ENCODE data around the gene STK24.

Gene STK24

GRCh38 chr13:98509271-98510155 lies 67.4 kb downstream of the STK24 start:
- DNase-seq (ENCODE audit: low spot score): no peak

GRCh38 chr13:98508685-98509084 lies 68.2 kb downstream of the STK24 start:
- no peak for DNase-seq (ENCODE audit: low spot score)

- no peak for DNase-seq (ENCODE audit: low spot score)
These were observed 68.6 kb downstream of the STK24 start for GRCh38 chr13:98508280-98508679.

GRCh38 chr13:98507282-98507797 lies 69.6 kb downstream of the STK24 start:
- DNase-seq (ENCODE audit: low spot score): no peak

- no peak for DNase-seq (ENCODE audit: low spot score)
These were observed 70.1 kb downstream of the STK24 start for GRCh38 chr13:98506728-98507230.

- no peak for DNase-seq (ENCODE audit: low spot score)
These were observed 70.6 kb downstream of the STK24 start for GRCh38 chr13:98506322-98506721.

GRCh38 chr13:98505217-98505616 lies 71.7 kb downstream of the STK24 start:
- DNase-seq (ENCODE audit: low spot score): no peak

GRCh38 chr13:98504371-98504963 lies 72.4 kb downstream of the STK24 start:
- DNase-seq (ENCODE audit: low spot score): no peak

GRCh38 chr13:98504029-98504351 lies 72.9 kb downstream of the STK24 start:
- no peak for DNase-seq (ENCODE audit: low spot score)

- DNase-seq (ENCODE audit: low spot score): no peak
These were observed 73.5 kb downstream of the STK24 start for GRCh38 chr13:98503175-98504028.

- DNase-seq (ENCODE audit: low spot score): no peak
These were observed 75.9 kb downstream of the STK24 start for GRCh38 chr13:98500963-98501421.

GRCh38 chr13:98496966-98497365 lies 79.9 kb downstream of the STK24 start:
- DNase-seq (ENCODE audit: low spot score): no peak

- DNase-seq (ENCODE audit: low spot score): no peak
These were observed 80.5 kb downstream of the STK24 start for GRCh38 chr13:98496479-98496791.

- DNase-seq (ENCODE audit: low spot score): no peak
These were observed 81.1 kb downstream of the STK24 start for GRCh38 chr13:98495627-98496478.

- DNase-seq (ENCODE audit: low spot score): no peak
These were observed 82.1 kb downstream of the STK24 start for GRCh38 chr13:98494769-98495168.

- DNase-seq (ENCODE audit: low spot score): no peak
These were observed 83.7 kb downstream of the STK24 start for GRCh38 chr13:98493042-98493712.

- no peak for DNase-seq (ENCODE audit: low spot score)
These were observed 84.4 kb downstream of the STK24 start for GRCh38 chr13:98492335-98493041.

GRCh38 chr13:98490866-98491265 lies 86.0 kb downstream of the STK24 start:
- no peak for DNase-seq (ENCODE audit: low spot score)

- no peak for DNase-seq (ENCODE audit: low spot score)
These were observed 86.6 kb downstream of the STK24 start for GRCh38 chr13:98490195-98490836.
